SK-N-SH (cell line): ENCODE results near the gene SNCG. TPM values are rescaled to one million over a fixed set of nuclear protein-coding genes. Genes with fewer than 3 reads are reported as not detected.

ENCODE experiments used
- CTCF ChIA-PET: fragments of 300-600, 350-600 bp; formaldehyde crosslinking; extraction: SDS; loops from one replicate; lab custom pipeline; 2021; lab: Yijun Ruan, JAX
- POLR2A ChIA-PET: fragments of 350-600 bp; sonication (Branson Sonifier 250); formaldehyde crosslinking; extraction: SDS; loops from one replicate; lab custom pipeline; 2020; ENCODE audit warnings: antibody characterized with exemption, inconsistent platforms; lab: Yijun Ruan, JAX
- DNase-seq: peaks from one replicate; pipeline ENCODE4 v3.0.0; 2012
- H2AFZ ChIP-seq: fragments of 200-600 bp; sonication (generic); 2 replicates; pipeline ENCODE4 v1.8.1; 2016; ENCODE audit warnings: antibody characterized with exemption, mild to moderate bottlenecking, low read depth
- H3F3A ChIP-seq: fragments of 200-600 bp; sonication (generic); replicated peaks from 2 replicates; pipeline ENCODE3; 2016; ENCODE audit warnings: antibody characterized with exemption, mild to moderate bottlenecking; ENCODE audit not compliant: insufficient read depth
- H3K27ac ChIP-seq, 2 experiments: fragments of 200-500 bp in 1 of 2; fragments of 200-600 bp in 1 of 2; sonication (Bioruptor generic) in 1 of 2; sonication (generic), shearing (Covaris generic) in 1 of 2; 2 replicates each; pipeline versions ENCODE4 v1.5.1 to v1.6.1; 2014 to 2016; ENCODE audit warnings: low read depth in 2 of 2, inconsistent platforms in 1 of 2, low read length in 1 of 2, mild to moderate bottlenecking in 1 of 2, mixed read lengths in 1 of 2
- H3K27me3 ChIP-seq: fragments of 200-600 bp; sonication (generic), shearing (Covaris generic); 2 replicates; pipeline ENCODE4 v1.6.1; 2016; ENCODE audit warnings: mixed run types; ENCODE audit not compliant: insufficient read depth
- H3K36me3 ChIP-seq, 2 experiments: fragments of 200-500 bp in 1 of 2; fragments of 200-600 bp in 1 of 2; sonication (Bioruptor generic) in 1 of 2; sonication (generic) in 1 of 2; replicated peaks in 1 of 2; 2 replicates each; pipeline versions ENCODE3 to v1.5.1; 2014 to 2016; ENCODE audit warnings: low read length in 1 of 2, mild to moderate bottlenecking in 1 of 2; ENCODE audit not compliant: insufficient read depth in 2 of 2, control insufficient read depth in 1 of 2
- H3K4me1 ChIP-seq, 2 experiments: fragments of 200-500 bp in 1 of 2; fragments of 200-600 bp in 1 of 2; sonication (Bioruptor generic) in 1 of 2; sonication (generic), shearing (Covaris generic) in 1 of 2; 2 replicates each; pipeline versions ENCODE4 v1.5.1 to v1.6.1; 2014 to 2016; ENCODE audit warnings: low read depth in 1 of 2, low read length in 1 of 2, mixed run types in 1 of 2; ENCODE audit not compliant: insufficient read depth in 2 of 2, control insufficient read depth in 1 of 2
- H3K4me2 ChIP-seq: fragments of 200-600 bp; sonication (generic), shearing (Covaris generic); 2 replicates; pipeline ENCODE4 v1.6.1; 2017; ENCODE audit warnings: mixed run types
- H3K4me3 ChIP-seq, 2 experiments: fragments of 200-500 bp in 1 of 2; fragments of 200-600 bp in 1 of 2; sonication (Bioruptor generic) in 1 of 2; sonication (generic), shearing (Covaris generic) in 1 of 2; 2 replicates each; pipeline versions ENCODE4 v1.5.1 to v1.8.1; 2014 to 2016; ENCODE audit warnings: low read depth in 2 of 2, inconsistent platforms in 1 of 2, low read length in 1 of 2, mild to moderate bottlenecking in 1 of 2, mixed read lengths in 1 of 2, moderate library complexity in 1 of 2
- H3K79me2 ChIP-seq: fragments of 200-600 bp; sonication (generic); 2 replicates; pipeline ENCODE4 v1.8.1; 2017; ENCODE audit warnings: mild to moderate bottlenecking; ENCODE audit not compliant: insufficient read depth
- H3K9ac ChIP-seq: fragments of 200-600 bp; sonication (generic); 2 replicates; pipeline ENCODE4 v1.6.1; 2017; ENCODE audit warnings: mixed run types
- H3K9me2 ChIP-seq: fragments of 200-600 bp; sonication (generic); 2 replicates; pipeline ENCODE4 v1.6.1; 2017; ENCODE audit warnings: mixed run types
- H3K9me3 ChIP-seq: fragments of 200-600 bp; sonication (generic); 2 replicates; pipeline ENCODE4 v1.6.1; 2017; ENCODE audit warnings: mixed run types, mild to moderate bottlenecking, moderate library complexity
- H4K20me1 ChIP-seq: fragments of 200-600 bp; sonication (generic); 2 replicates; pipeline ENCODE4 v1.6.1; 2017; ENCODE audit warnings: mild to moderate bottlenecking, mixed run types; ENCODE audit not compliant: insufficient read depth
- EP300 ChIP-seq, 2 experiments: IDR thresholded peaks; 2 replicates each; pipeline versions ENCODE4 v1.4.0 to v1.6.1; 2012; ENCODE audit warnings: borderline replicate concordance in 1 of 2, low read depth in 1 of 2, low read length in 1 of 2
- EZH2phosphoT487 ChIP-seq: fragments of 200-600 bp; sonication (generic); IDR thresholded peaks from 2 replicates; pipeline ENCODE4 v1.6.1; 2017; ENCODE audit warnings: low read depth, mixed run types, mild to moderate bottlenecking, antibody characterized with exemption, moderate library complexity, borderline replicate concordance
- GABPA ChIP-seq: IDR thresholded peaks from 2 replicates; pipeline ENCODE4 v1.4.0; 2012; ENCODE audit warnings: low read depth, mild to moderate bottlenecking
- GATA2 ChIP-seq: sonication (generic); formaldehyde crosslinking; IDR thresholded peaks from 2 replicates; pipeline ENCODE4 v1.5.0; 2020; ENCODE audit warnings: mild to moderate bottlenecking, missing genetic modification reagents
- NFIC ChIP-seq: IDR thresholded peaks from 2 replicates; pipeline ENCODE4 v1.4.0; 2012; ENCODE audit warnings: borderline replicate concordance
- NRF1 ChIP-seq: IDR thresholded peaks from 2 replicates; pipeline ENCODE4 v1.6.1; 2012; ENCODE audit warnings: low read depth, mild to moderate bottlenecking, low read length
- PBX3 ChIP-seq: IDR thresholded peaks from 2 replicates; pipeline ENCODE4; 2012
- RAD21 ChIP-seq: IDR thresholded peaks from 2 replicates; pipeline ENCODE4 v1.6.1; 2012; ENCODE audit warnings: mild to moderate bottlenecking, low read length
- RFX5 ChIP-seq: IDR thresholded peaks from 2 replicates; pipeline ENCODE4 v1.6.1; 2012; ENCODE audit warnings: mild to moderate bottlenecking, improper control_type of control experiment, low read length
- TCF12 ChIP-seq: IDR thresholded peaks from 2 replicates; pipeline ENCODE4 v1.4.0; 2012
- YY1 ChIP-seq: IDR thresholded peaks from 2 replicates; pipeline ENCODE4 v1.4.0; 2012; ENCODE audit warnings: low read depth, mild to moderate bottlenecking
- WGBS: methylation state at CpG from one replicate; pipeline ENCODE4 v1.1.6; 2017; ENCODE audit warnings: low lambda C conversion rate; 5-methylcytosine and 5-hydroxymethylcytosine counted together
- polyA plus RNA-seq, 3 experiments: library from polyadenylated mRNA; depleted of rRNA; stranded (reverse); fragments of >200 nt; gene quantifications; 2 replicates each; pipeline ENCODE4 v1.2.3, GENCODE V29; 2012
- TF ChIP-seq, protein P1 (sequence below): fragments of 150-350 bp; IDR thresholded peaks from 2 replicates; pipeline ENCODE4 v1.6.1; 2016; ENCODE audit warnings: mild to moderate bottlenecking, low read depth, low read length
- TF ChIP-seq, protein P2 (sequence below): fragments of 200-600 bp; sonication (generic); IDR thresholded peaks from 2 replicates; pipeline ENCODE4 v1.6.1; 2017; ENCODE audit warnings: antibody characterized with exemption, mild to moderate bottlenecking, moderate library complexity

SNCG gene
- polyA plus RNA-seq, 1 of the 3 experiments (the other 2 are of a cell fraction) = 4.3 TPM

DNA sequence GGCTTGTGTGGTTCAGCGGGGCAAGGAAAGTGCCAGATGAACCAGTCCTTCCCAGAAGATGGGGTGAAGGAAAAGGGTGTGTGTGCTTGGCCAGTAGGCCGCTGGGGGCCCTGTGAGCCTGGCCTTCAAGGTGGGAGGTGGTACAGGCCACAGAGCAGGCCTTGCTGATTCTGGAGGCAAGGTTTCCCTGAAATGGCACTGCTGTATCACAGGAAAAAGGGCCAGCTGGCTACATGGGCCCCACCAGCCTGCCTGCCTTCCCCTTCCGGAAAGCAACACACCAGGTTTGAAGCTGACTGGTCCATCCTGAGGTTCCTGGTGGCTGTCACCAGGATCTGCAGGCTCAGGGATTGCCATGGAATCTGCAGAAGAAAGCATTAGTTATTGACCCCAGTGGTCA is 13.5 kb upstream of the SNCG start:
- Histone ChIP-seq H3F3A (no peaks in the 10 kb centered on the region), H3K9ac (no peak overlapping the region), H3K27ac (no peak overlapping the region), H4K20me1 (no peaks in the 10 kb centered on the region), H3K4me2 (no peak overlapping the region), H3K9me2 (no peaks in the 10 kb centered on the region), H3K4me1 (peaks cover 0 to 18% of the 10 kb centered on the region in 2 experiments; a peak in 1 of 4 replicates), H3K27me3 (no peaks in the 10 kb centered on the region), H3K4me3 (no peak overlapping the region), H3K79me2 (no peaks in the 10 kb centered on the region), H3K36me3 (no peaks in the 10 kb centered on the region), H2AFZ (no peak overlapping the region), H3K9me3 (no peaks in the 10 kb centered on the region)
- WGBS = 82% methylated on average over 3 of the region's 3 CpGs
- no peak for DNase-seq
- ChIA-PET POLR2A (no interaction called here), CTCF (interaction anchor here (0.7 to 1.8 kb wide), 9 partner anchors 13 to 259 kb away, joined by 3 to 9 read pairs (median 3); no protein-coding TSS in a partner anchor)
- TF ChIP-seq YY1 = no peak
- no peak for TF ChIP-seq RFX5

- no peaks in the 10 kb centered on the region for H3K27me3 ChIP-seq
- peak; percentile 68 for DNase-seq
- no peaks in the 10 kb centered on the region for H3K36me3 ChIP-seq
- no peaks in the 10 kb centered on the region for H3K79me2 ChIP-seq
- H3K9me2 ChIP-seq = no peaks in the 10 kb centered on the region
- H3K9me3 ChIP-seq = no peaks in the 10 kb centered on the region
- no peak overlapping the region; a peak in 1 of 4 replicates for H3K27ac ChIP-seq
- H3K9ac ChIP-seq = no peak overlapping the region
- H3F3A ChIP-seq = no peaks in the 10 kb centered on the region
- peaks cover 0 to 18% of the 10 kb centered on the region in 2 experiments; a peak in 1 of 4 replicates for H3K4me1 ChIP-seq
- 79% methylated on average over 11 of the region's 18 CpGs for WGBS
- no peak overlapping the region for H3K4me3 ChIP-seq
- TF ChIP-seq, protein P1, sequence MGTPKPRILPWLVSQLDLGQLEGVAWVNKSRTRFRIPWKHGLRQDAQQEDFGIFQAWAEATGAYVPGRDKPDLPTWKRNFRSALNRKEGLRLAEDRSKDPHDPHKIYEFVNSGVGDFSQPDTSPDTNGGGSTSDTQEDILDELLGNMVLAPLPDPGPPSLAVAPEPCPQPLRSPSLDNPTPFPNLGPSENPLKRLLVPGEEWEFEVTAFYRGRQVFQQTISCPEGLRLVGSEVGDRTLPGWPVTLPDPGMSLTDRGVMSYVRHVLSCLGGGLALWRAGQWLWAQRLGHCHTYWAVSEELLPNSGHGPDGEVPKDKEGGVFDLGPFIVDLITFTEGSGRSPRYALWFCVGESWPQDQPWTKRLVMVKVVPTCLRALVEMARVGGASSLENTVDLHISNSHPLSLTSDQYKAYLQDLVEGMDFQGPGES = no peak
- no peak for TF ChIP-seq PBX3
- TF ChIP-seq, protein P2, sequence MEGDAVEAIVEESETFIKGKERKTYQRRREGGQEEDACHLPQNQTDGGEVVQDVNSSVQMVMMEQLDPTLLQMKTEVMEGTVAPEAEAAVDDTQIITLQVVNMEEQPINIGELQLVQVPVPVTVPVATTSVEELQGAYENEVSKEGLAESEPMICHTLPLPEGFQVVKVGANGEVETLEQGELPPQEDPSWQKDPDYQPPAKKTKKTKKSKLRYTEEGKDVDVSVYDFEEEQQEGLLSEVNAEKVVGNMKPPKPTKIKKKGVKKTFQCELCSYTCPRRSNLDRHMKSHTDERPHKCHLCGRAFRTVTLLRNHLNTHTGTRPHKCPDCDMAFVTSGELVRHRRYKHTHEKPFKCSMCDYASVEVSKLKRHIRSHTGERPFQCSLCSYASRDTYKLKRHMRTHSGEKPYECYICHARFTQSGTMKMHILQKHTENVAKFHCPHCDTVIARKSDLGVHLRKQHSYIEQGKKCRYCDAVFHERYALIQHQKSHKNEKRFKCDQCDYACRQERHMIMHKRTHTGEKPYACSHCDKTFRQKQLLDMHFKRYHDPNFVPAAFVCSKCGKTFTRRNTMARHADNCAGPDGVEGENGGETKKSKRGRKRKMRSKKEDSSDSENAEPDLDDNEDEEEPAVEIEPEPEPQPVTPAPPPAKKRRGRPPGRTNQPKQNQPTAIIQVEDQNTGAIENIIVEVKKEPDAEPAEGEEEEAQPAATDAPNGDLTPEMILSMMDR = peak; percentile 27
- no peak for TF ChIP-seq NRF1
- TF ChIP-seq NFIC = no peak
- TF ChIP-seq EZH2phosphoT487 = no peak
- TF ChIP-seq GATA2 (CRISPR knock-in tag) = no peak
- peak; percentile 59 for TF ChIP-seq RAD21
- TF ChIP-seq GABPA = no peak
- TF ChIP-seq EP300 (IDR thresholded peaks at IDR 0.05; ENCODE audit: borderline replicate concordance in 1 of 2, low read depth in 1 of 2, low read length in 1 of 2) = no peak
- TF ChIP-seq TCF12 = no peak
- CTCF ChIA-PET = interaction anchor here (0.7 to 1.9 kb wide), 11 partner anchors 9 to 259 kb away, joined by 3 to 9 read pairs (median 3); no protein-coding TSS in a partner anchor
- no peaks in the 10 kb centered on the region for H4K20me1 ChIP-seq
- POLR2A ChIA-PET = interaction anchor here (0.7 kb wide), 1 partner anchor 233 kb away, joined by 3 read pairs; no protein-coding TSS in a partner anchor
- H2AFZ ChIP-seq = no peak overlapping the region
- no peak overlapping the region for H3K4me2 ChIP-seq
These were observed 12.8 kb upstream of the SNCG start for GRCh38 chr10:86945361-86946212.
